SK-N-SH (cell line): Measurements from ENCODE around the gene KCNK16. TPM values are rescaled to one million over a fixed set of nuclear protein-coding genes. Genes with fewer than 3 reads are reported as not detected.

Experiments
- CTCF ChIA-PET: fragments of 300-600, 350-600 bp; formaldehyde crosslinking; extraction: SDS; loops from one replicate; lab custom pipeline; 2021; lab: Yijun Ruan, JAX
- POLR2A ChIA-PET: fragments of 350-600 bp; sonication (Branson Sonifier 250); formaldehyde crosslinking; extraction: SDS; loops from one replicate; lab custom pipeline; 2020; ENCODE audit warnings: antibody characterized with exemption, inconsistent platforms; lab: Yijun Ruan, JAX
- DNase-seq: peaks from one replicate; pipeline ENCODE4 v3.0.0; 2012
- H2AFZ ChIP-seq: fragments of 200-600 bp; sonication (generic); 2 replicates; pipeline ENCODE4 v1.8.1; 2016; ENCODE audit warnings: antibody characterized with exemption, mild to moderate bottlenecking, low read depth
- H3F3A ChIP-seq: fragments of 200-600 bp; sonication (generic); replicated peaks from 2 replicates; pipeline ENCODE3; 2016; ENCODE audit warnings: antibody characterized with exemption, mild to moderate bottlenecking; ENCODE audit not compliant: insufficient read depth
- H3K27ac ChIP-seq, 2 experiments: fragments of 200-500 bp in 1 of 2; fragments of 200-600 bp in 1 of 2; sonication (Bioruptor generic) in 1 of 2; sonication (generic), shearing (Covaris generic) in 1 of 2; 2 replicates each; pipeline versions ENCODE4 v1.5.1 to v1.6.1; 2014 to 2016; ENCODE audit warnings: low read depth in 2 of 2, inconsistent platforms in 1 of 2, low read length in 1 of 2, mild to moderate bottlenecking in 1 of 2, mixed read lengths in 1 of 2
- H3K27me3 ChIP-seq: fragments of 200-600 bp; sonication (generic), shearing (Covaris generic); 2 replicates; pipeline ENCODE4 v1.6.1; 2016; ENCODE audit warnings: mixed run types; ENCODE audit not compliant: insufficient read depth
- H3K36me3 ChIP-seq, 2 experiments: fragments of 200-500 bp in 1 of 2; fragments of 200-600 bp in 1 of 2; sonication (Bioruptor generic) in 1 of 2; sonication (generic) in 1 of 2; replicated peaks in 1 of 2; 2 replicates each; pipeline versions ENCODE3 to v1.5.1; 2014 to 2016; ENCODE audit warnings: low read length in 1 of 2, mild to moderate bottlenecking in 1 of 2; ENCODE audit not compliant: insufficient read depth in 2 of 2, control insufficient read depth in 1 of 2
- H3K4me1 ChIP-seq, 2 experiments: fragments of 200-500 bp in 1 of 2; fragments of 200-600 bp in 1 of 2; sonication (Bioruptor generic) in 1 of 2; sonication (generic), shearing (Covaris generic) in 1 of 2; 2 replicates each; pipeline versions ENCODE4 v1.5.1 to v1.6.1; 2014 to 2016; ENCODE audit warnings: low read depth in 1 of 2, low read length in 1 of 2, mixed run types in 1 of 2; ENCODE audit not compliant: insufficient read depth in 2 of 2, control insufficient read depth in 1 of 2
- H3K4me2 ChIP-seq: fragments of 200-600 bp; sonication (generic), shearing (Covaris generic); 2 replicates; pipeline ENCODE4 v1.6.1; 2017; ENCODE audit warnings: mixed run types
- H3K4me3 ChIP-seq, 2 experiments: fragments of 200-500 bp in 1 of 2; fragments of 200-600 bp in 1 of 2; sonication (Bioruptor generic) in 1 of 2; sonication (generic), shearing (Covaris generic) in 1 of 2; 2 replicates each; pipeline versions ENCODE4 v1.5.1 to v1.8.1; 2014 to 2016; ENCODE audit warnings: low read depth in 2 of 2, inconsistent platforms in 1 of 2, low read length in 1 of 2, mild to moderate bottlenecking in 1 of 2, mixed read lengths in 1 of 2, moderate library complexity in 1 of 2
- H3K79me2 ChIP-seq: fragments of 200-600 bp; sonication (generic); 2 replicates; pipeline ENCODE4 v1.8.1; 2017; ENCODE audit warnings: mild to moderate bottlenecking; ENCODE audit not compliant: insufficient read depth
- H3K9ac ChIP-seq: fragments of 200-600 bp; sonication (generic); 2 replicates; pipeline ENCODE4 v1.6.1; 2017; ENCODE audit warnings: mixed run types
- H3K9me2 ChIP-seq: fragments of 200-600 bp; sonication (generic); 2 replicates; pipeline ENCODE4 v1.6.1; 2017; ENCODE audit warnings: mixed run types
- H3K9me3 ChIP-seq: fragments of 200-600 bp; sonication (generic); 2 replicates; pipeline ENCODE4 v1.6.1; 2017; ENCODE audit warnings: mixed run types, mild to moderate bottlenecking, moderate library complexity
- H4K20me1 ChIP-seq: fragments of 200-600 bp; sonication (generic); 2 replicates; pipeline ENCODE4 v1.6.1; 2017; ENCODE audit warnings: mild to moderate bottlenecking, mixed run types; ENCODE audit not compliant: insufficient read depth
- EP300 ChIP-seq, 2 experiments: IDR thresholded peaks; 2 replicates each; pipeline versions ENCODE4 v1.4.0 to v1.6.1; 2012; ENCODE audit warnings: borderline replicate concordance in 1 of 2, low read depth in 1 of 2, low read length in 1 of 2
- EZH2phosphoT487 ChIP-seq: fragments of 200-600 bp; sonication (generic); IDR thresholded peaks from 2 replicates; pipeline ENCODE4 v1.6.1; 2017; ENCODE audit warnings: low read depth, mixed run types, mild to moderate bottlenecking, antibody characterized with exemption, moderate library complexity, borderline replicate concordance
- FOXJ3 ChIP-seq: sonication (generic); formaldehyde crosslinking; IDR thresholded peaks from 2 replicates; pipeline ENCODE4 v1.5.1; 2020; ENCODE audit warnings: mild to moderate bottlenecking, missing genetic modification reagents
- FOXM1 ChIP-seq: IDR thresholded peaks from 2 replicates; pipeline ENCODE4 v1.4.0; 2012; ENCODE audit warnings: low read depth, mild to moderate bottlenecking
- GABPA ChIP-seq: IDR thresholded peaks from 2 replicates; pipeline ENCODE4 v1.4.0; 2012; ENCODE audit warnings: low read depth, mild to moderate bottlenecking
- GATA2 ChIP-seq: sonication (generic); formaldehyde crosslinking; IDR thresholded peaks from 2 replicates; pipeline ENCODE4 v1.5.0; 2020; ENCODE audit warnings: mild to moderate bottlenecking, missing genetic modification reagents
- MEF2A ChIP-seq: IDR thresholded peaks from 2 replicates; pipeline ENCODE4 v1.4.0; 2012; ENCODE audit warnings: low read depth, borderline replicate concordance
- MXI1 ChIP-seq: IDR thresholded peaks from 2 replicates; pipeline ENCODE4 v1.6.1; 2012; ENCODE audit warnings: mild to moderate bottlenecking, low read depth, low read length, improper control_type of control experiment
- RCOR1 ChIP-seq: fragments of 150-350 bp; IDR thresholded peaks from 2 replicates; pipeline ENCODE4 v1.6.1; 2017; ENCODE audit warnings: antibody characterized with exemption, low read length
- RFX5 ChIP-seq: IDR thresholded peaks from 2 replicates; pipeline ENCODE4 v1.6.1; 2012; ENCODE audit warnings: mild to moderate bottlenecking, improper control_type of control experiment, low read length
- RXRA ChIP-seq: IDR thresholded peaks from 2 replicates; pipeline ENCODE4 v1.4.0; 2012; ENCODE audit warnings: low read depth, mild to moderate bottlenecking, borderline replicate concordance
- SIN3A ChIP-seq: IDR thresholded peaks from 2 replicates; pipeline ENCODE4 v1.6.1; 2012; ENCODE audit warnings: low read depth, mild to moderate bottlenecking, low read length, moderate library complexity, borderline replicate concordance
- SMC3 ChIP-seq: IDR thresholded peaks from 2 replicates; pipeline ENCODE4 v1.6.1; 2012; ENCODE audit warnings: low read depth, low read length, improper control_type of control experiment
- TAF1 ChIP-seq: IDR thresholded peaks from 2 replicates; pipeline ENCODE4 v1.6.1; 2012; ENCODE audit warnings: low read depth, mild to moderate bottlenecking, low read length, moderate library complexity, borderline replicate concordance
- TEAD4 ChIP-seq: IDR thresholded peaks from 2 replicates; pipeline ENCODE4 v1.4.0; 2012; ENCODE audit warnings: mild to moderate bottlenecking, borderline replicate concordance; ENCODE audit not compliant: insufficient read depth
- WGBS: methylation state at CpG from one replicate; pipeline ENCODE4 v1.1.6; 2017; ENCODE audit warnings: low lambda C conversion rate; 5-methylcytosine and 5-hydroxymethylcytosine counted together
- polyA plus RNA-seq, 3 experiments: library from polyadenylated mRNA; depleted of rRNA; stranded (reverse); fragments of >200 nt; gene quantifications; 2 replicates each; pipeline ENCODE4 v1.2.3, GENCODE V29; 2012
- TF ChIP-seq, protein P1 (sequence below): fragments of 150-350 bp; IDR thresholded peaks from 2 replicates; pipeline ENCODE4 v1.6.1; 2016; ENCODE audit warnings: mild to moderate bottlenecking, low read depth, low read length
- TF ChIP-seq, protein P2 (sequence below): IDR thresholded peaks from 2 replicates; pipeline ENCODE4; 2012
- TF ChIP-seq, protein P3 (sequence below): IDR thresholded peaks from 2 replicates; pipeline ENCODE4 v1.4.0; 2012; ENCODE audit warnings: low read depth
- TF ChIP-seq, protein P4 (sequence below): fragments of 150-350 bp; IDR thresholded peaks from 2 replicates; pipeline ENCODE4 v1.6.1; 2017; ENCODE audit warnings: antibody characterized with exemption, low read length, low read depth, borderline replicate concordance

KCNK16 gene
- polyA plus RNA-seq, 1 of the 3 experiments (the other 2 are of a cell fraction), result not detected

GRCh38 chr6:39295611-39296011 lies 26.9 kb downstream of the KCNK16 start:
- no peaks in the 10 kb centered on the region for H3F3A ChIP-seq
- H4K20me1 ChIP-seq, result no peaks in the 10 kb centered on the region
- no peak overlapping the region for H3K9ac ChIP-seq
- H3K79me2 ChIP-seq, result no peaks in the 10 kb centered on the region
- H3K4me1 ChIP-seq, result peaks cover 0 to 10% of the 10 kb centered on the region in 2 experiments; a peak in 1 of 4 replicates
- POLR2A ChIA-PET, result no interaction called here
- CTCF ChIA-PET, result interaction anchor here (1.2 to 1.6 kb wide), 3 partner anchors 15 to 142 kb away, joined by 3 to 7 read pairs (median 4); no protein-coding TSS in a partner anchor
- H3K27ac ChIP-seq, result no peak overlapping the region
- TF ChIP-seq RXRA, result no peak
- TF ChIP-seq, protein P1, sequence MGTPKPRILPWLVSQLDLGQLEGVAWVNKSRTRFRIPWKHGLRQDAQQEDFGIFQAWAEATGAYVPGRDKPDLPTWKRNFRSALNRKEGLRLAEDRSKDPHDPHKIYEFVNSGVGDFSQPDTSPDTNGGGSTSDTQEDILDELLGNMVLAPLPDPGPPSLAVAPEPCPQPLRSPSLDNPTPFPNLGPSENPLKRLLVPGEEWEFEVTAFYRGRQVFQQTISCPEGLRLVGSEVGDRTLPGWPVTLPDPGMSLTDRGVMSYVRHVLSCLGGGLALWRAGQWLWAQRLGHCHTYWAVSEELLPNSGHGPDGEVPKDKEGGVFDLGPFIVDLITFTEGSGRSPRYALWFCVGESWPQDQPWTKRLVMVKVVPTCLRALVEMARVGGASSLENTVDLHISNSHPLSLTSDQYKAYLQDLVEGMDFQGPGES, result no peak
- TF ChIP-seq SIN3A, result no peak
- TF ChIP-seq TEAD4, result no peak
- no peak for TF ChIP-seq EZH2phosphoT487
- TF ChIP-seq, protein P2, sequence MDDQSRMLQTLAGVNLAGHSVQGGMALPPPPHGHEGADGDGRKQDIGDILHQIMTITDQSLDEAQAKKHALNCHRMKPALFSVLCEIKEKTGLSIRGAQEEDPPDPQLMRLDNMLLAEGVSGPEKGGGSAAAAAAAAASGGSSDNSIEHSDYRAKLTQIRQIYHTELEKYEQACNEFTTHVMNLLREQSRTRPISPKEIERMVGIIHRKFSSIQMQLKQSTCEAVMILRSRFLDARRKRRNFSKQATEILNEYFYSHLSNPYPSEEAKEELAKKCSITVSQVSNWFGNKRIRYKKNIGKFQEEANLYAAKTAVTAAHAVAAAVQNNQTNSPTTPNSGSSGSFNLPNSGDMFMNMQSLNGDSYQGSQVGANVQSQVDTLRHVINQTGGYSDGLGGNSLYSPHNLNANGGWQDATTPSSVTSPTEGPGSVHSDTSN, result no peak
- no peak for TF ChIP-seq TAF1
- no peak for TF ChIP-seq FOXJ3
- TF ChIP-seq, protein P3, sequence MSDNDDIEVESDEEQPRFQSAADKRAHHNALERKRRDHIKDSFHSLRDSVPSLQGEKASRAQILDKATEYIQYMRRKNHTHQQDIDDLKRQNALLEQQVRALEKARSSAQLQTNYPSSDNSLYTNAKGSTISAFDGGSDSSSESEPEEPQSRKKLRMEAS, result no peak
- no peak for TF ChIP-seq RCOR1
- TF ChIP-seq FOXM1, result no peak
- TF ChIP-seq GATA2 (CRISPR knock-in tag), result no peak
- no peak for TF ChIP-seq GABPA
- no peak for TF ChIP-seq MEF2A
- no peak for TF ChIP-seq MXI1
- TF ChIP-seq, protein P4, sequence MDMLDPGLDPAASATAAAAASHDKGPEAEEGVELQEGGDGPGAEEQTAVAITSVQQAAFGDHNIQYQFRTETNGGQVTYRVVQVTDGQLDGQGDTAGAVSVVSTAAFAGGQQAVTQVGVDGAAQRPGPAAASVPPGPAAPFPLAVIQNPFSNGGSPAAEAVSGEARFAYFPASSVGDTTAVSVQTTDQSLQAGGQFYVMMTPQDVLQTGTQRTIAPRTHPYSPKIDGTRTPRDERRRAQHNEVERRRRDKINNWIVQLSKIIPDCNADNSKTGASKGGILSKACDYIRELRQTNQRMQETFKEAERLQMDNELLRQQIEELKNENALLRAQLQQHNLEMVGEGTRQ, result no peak
- no peak for TF ChIP-seq EP300 (IDR thresholded peaks at IDR 0.05; ENCODE audit: borderline replicate concordance in 1 of 2, low read depth in 1 of 2, low read length in 1 of 2)
- no peak for TF ChIP-seq RFX5
- TF ChIP-seq SMC3, result no peak
- TF ChIP-seq, all 33 proteins: peak for 0
- WGBS, result 50% methylated on average over 4 of the region's 5 CpGs
- Histone ChIP-seq H3K4me2 (no peak overlapping the region), H3K9me2 (no peaks in the 10 kb centered on the region), H3K36me3 (no peaks in the 10 kb centered on the region), H3K9me3 (no peaks in the 10 kb centered on the region), H2AFZ (no peak overlapping the region), H3K27me3 (no peaks in the 10 kb centered on the region), H3K4me3 (no peak overlapping the region)
- DNase-seq, result no peak
